Astrocyte (in vitro differentiated cells and primary cell): Measurements from ENCODE around the gene RGPD8.
"Not testable (repeated sequence)": the region's sequence is repeated elsewhere in the genome, so short reads cannot be mapped to it uniquely, and the experiment has no call there.

Experiments
- CTCF ChIP-seq: IDR thresholded peaks from 2 replicates; pipeline ENCODE4 v1.5.1; 2011; ENCODE audit warnings: low read depth, mild to moderate bottlenecking, inconsistent platforms, low read length, moderate library complexity; ENCODE audit not compliant: insufficient read depth
- EZH2 ChIP-seq: IDR thresholded peaks from 2 replicates; pipeline ENCODE4 v1.6.1; 2012; ENCODE audit warnings: mild to moderate bottlenecking, low read length, inconsistent platforms; ENCODE audit not compliant: insufficient read depth

- not testable (repeated sequence) for TF ChIP-seq CTCF, EZH2
Observed at GRCh38 chr2:112436993-112437392, 3.5 kb upstream of the RGPD8 start.
